Transverse colon (tissue), 4 donors: Measurements from ENCODE around the gene MAPK12. TPM values are rescaled to one million over a fixed set of nuclear protein-coding genes. Genes with fewer than 3 reads are reported as not detected.

ENCODE experiments used
- DNase-seq: peaks from one replicate; pipeline ENCODE4 v3.0.0-alpha.2; 2019
- H3K27ac ChIP-seq, 4 donors: fragments of 200-600 bp; sonication (generic); 2 replicates each; pipeline ENCODE4 v1.5.1; 2016 to 2018; ENCODE audit warnings: inconsistent platforms in 4 of 4
- H3K27me3 ChIP-seq: fragments of 200-600 bp; sonication (generic); 2 replicates; pipeline ENCODE4 v1.5.1; 2017; ENCODE audit warnings: inconsistent platforms
- H3K36me3 ChIP-seq, 4 donors: fragments of 200-600 bp; sonication (generic); 2 replicates each; pipeline ENCODE4 v1.5.1; 2017 to 2019; ENCODE audit warnings: inconsistent platforms in 4 of 4
- H3K4me1 ChIP-seq, 4 donors: fragments of 200-600 bp; sonication (generic); 2 replicates each; pipeline ENCODE4 v1.5.1; 2017 to 2020; ENCODE audit warnings: inconsistent platforms in 4 of 4
- H3K4me3 ChIP-seq, 4 donors: fragments of 200-600 bp; sonication (generic); 1 replicate in 1 of 4; 2 replicates in 3 of 4; pipeline versions ENCODE4 v1.5.1 to v1.6.1; 2017 to 2019; ENCODE audit warnings: inconsistent platforms in 4 of 4
- H3K9me3 ChIP-seq, 2 donors: fragments of 200-600 bp; sonication (generic); 2 replicates each; pipeline ENCODE4 v1.5.1; 2017 to 2019; ENCODE audit warnings: inconsistent platforms in 2 of 2
- EP300 ChIP-seq: sonication (generic); formaldehyde crosslinking; IDR thresholded peaks from one replicate; pipeline ENCODE4 v1.6.1; 2017; ENCODE audit warnings: antibody characterized with exemption, low read depth
- POLR2A ChIP-seq: fragments of 450-650 bp; IDR thresholded peaks from one replicate; pipeline ENCODE4 v1.6.1; 2016; ENCODE audit warnings: antibody characterized with exemption, mild to moderate bottlenecking, moderate library complexity
- POLR2AphosphoS5 ChIP-seq, 3 donors: sonication (generic); formaldehyde crosslinking; IDR thresholded peaks; one replicate each; pipeline ENCODE4 v1.6.1; 2016; ENCODE audit warnings: antibody characterized with exemption in 3 of 3
- WGBS, 2 donors: methylation state at CpG; one replicate each; pipeline ENCODE4 v1.1.5; 2018; ENCODE audit warnings: low coverage in 1 of 2; 5-methylcytosine and 5-hydroxymethylcytosine counted together
- in situ Hi-C, 4 donors: fragments of 200-750 bp; cut with MboI; loops; one replicate each; pipeline versions ENCODE4 v1.15.0 to v1.15.1; 2017; ENCODE audit warnings: low sequenced_read_pairs in 3 of 4, low pct_ligation_motif_present in 1 of 4, low pct_unique_long_range_greater_than_20kb in 1 of 4
- intact Hi-C: fragments of 100-400 bp; cut with DNase I; formaldehyde crosslinking; loops from one replicate; pipeline ENCODE4 v1.15.1; 2023; ENCODE audit warnings: low total_unique reads
- total RNA-seq, 4 donors: library from RNA; depleted of rRNA; stranded (reverse); fragments of >200 nt; gene quantifications; one replicate each; pipeline ENCODE4 v1.1.0, GENCODE V29; 2016
- TF ChIP-seq, protein P1 (sequence below), 5 experiments: fragments of 200-600 bp in 3 of 5; fragments of 450-650 bp in 2 of 5; sonication (generic) in 3 of 5; IDR thresholded peaks; 1 replicate in 2 of 5; 2 replicates in 3 of 5; pipeline ENCODE4 v1.5.1; 2016 to 2017; ENCODE audit warnings: antibody characterized with exemption in 5 of 5, inconsistent platforms in 3 of 5, mild to moderate bottlenecking in 2 of 5, moderate library complexity in 1 of 5

The MAPK12 gene
- total RNA-seq, 4 donors from 2014 or later, result 1.1 to 9.4 (median 3.3) TPM

- 92% methylated on average over 36 of the region's 36 CpGs; no CpG with 5 or more reads in 1 of the 2 donors for WGBS, 2 donors
- TF ChIP-seq EP300 (no peak), POLR2AphosphoS5 (IDR thresholded peaks at IDR 0.05) (no peak), POLR2A (no peak)
- TF ChIP-seq, protein P1, sequence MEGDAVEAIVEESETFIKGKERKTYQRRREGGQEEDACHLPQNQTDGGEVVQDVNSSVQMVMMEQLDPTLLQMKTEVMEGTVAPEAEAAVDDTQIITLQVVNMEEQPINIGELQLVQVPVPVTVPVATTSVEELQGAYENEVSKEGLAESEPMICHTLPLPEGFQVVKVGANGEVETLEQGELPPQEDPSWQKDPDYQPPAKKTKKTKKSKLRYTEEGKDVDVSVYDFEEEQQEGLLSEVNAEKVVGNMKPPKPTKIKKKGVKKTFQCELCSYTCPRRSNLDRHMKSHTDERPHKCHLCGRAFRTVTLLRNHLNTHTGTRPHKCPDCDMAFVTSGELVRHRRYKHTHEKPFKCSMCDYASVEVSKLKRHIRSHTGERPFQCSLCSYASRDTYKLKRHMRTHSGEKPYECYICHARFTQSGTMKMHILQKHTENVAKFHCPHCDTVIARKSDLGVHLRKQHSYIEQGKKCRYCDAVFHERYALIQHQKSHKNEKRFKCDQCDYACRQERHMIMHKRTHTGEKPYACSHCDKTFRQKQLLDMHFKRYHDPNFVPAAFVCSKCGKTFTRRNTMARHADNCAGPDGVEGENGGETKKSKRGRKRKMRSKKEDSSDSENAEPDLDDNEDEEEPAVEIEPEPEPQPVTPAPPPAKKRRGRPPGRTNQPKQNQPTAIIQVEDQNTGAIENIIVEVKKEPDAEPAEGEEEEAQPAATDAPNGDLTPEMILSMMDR (IDR thresholded peaks at IDR 0.05), result no peak
- DNase-seq, result no peak
- Histone ChIP-seq H3K36me3 (peaks cover 0 to 55% (median 24%) of the 10 kb centered on the region in 4 donors), H3K4me3 (no peak overlapping the region), H3K27ac (no peak overlapping the region), H3K4me1 (no peaks in the 10 kb centered on the region), H3K9me3 (no peaks in the 10 kb centered on the region), H3K27me3 (no peaks in the 10 kb centered on the region)
- intact Hi-C loops (no loop called here), in situ Hi-C loops (no loop called here)
These were observed 19.9 kb upstream of the MAPK12 start for GRCh38 chr22:50281384-50281760.

DNA sequence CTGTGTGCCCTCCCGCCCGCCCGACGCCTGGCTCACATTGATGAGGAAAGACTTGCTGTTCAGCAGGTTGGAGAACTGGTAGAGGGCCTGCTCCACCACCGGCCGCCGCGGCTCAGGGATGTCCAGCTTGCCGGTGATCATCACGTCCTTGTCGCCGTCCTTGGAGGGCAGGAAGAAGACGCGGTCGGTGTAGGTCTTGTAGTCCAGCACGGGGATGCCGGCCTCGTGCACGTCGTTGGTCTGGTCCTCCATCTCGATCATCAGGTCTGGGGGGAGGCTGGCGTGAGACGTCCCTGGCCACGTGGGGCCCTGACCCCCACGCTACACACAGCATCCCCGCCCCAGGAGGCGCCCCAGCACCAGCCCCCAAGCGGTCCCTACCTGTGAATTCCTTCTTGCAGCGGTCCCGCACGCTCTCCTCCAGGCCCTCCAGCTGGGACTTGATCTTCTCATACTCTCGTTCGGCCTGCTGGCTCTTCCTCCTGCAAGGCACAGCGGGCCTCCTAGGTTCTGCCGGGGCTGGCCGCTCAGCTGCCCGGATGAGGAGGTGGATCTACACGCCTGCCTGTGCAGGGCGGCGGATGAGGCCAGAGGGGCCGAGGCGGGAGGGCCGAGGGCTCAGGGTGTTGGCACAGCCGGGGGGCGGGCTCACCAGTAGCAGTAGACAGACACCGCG lies 19.4 kb upstream of the MAPK12 start:
- Histone ChIP-seq H3K27me3 (no peaks in the 10 kb centered on the region), H3K9me3 (no peaks in the 10 kb centered on the region), H3K4me1 (no peaks in the 10 kb centered on the region), H3K27ac (no peak overlapping the region), H3K4me3 (no peak overlapping the region), H3K36me3 (peaks cover 0 to 51% (median 21%) of the 10 kb centered on the region in 4 donors)
- no peak for DNase-seq
- TF ChIP-seq EP300, result no peak
- TF ChIP-seq, protein P1 (IDR thresholded peaks at IDR 0.05), result no peak
- no peak for TF ChIP-seq POLR2AphosphoS5 (IDR thresholded peaks at IDR 0.05)
- no peak for TF ChIP-seq POLR2A
- intact Hi-C loops (no loop called here), in situ Hi-C loops (no loop called here)
- WGBS, 2 donors, result 94% methylated on average over 47 of the region's 47 CpGs; no CpG with 5 or more reads in 1 of the 2 donors

- H3K36me3 ChIP-seq, result peaks cover 0 to 52% (median 21%) of the 10 kb centered on the region in 4 donors
- intact Hi-C loops (no loop called here), in situ Hi-C loops (no loop called here)
- H3K4me3 ChIP-seq, result no peak overlapping the region
- H3K27me3 ChIP-seq, result no peaks in the 10 kb centered on the region
- 94% methylated on average over 28 of the region's 38 CpGs; no CpG with 5 or more reads in 1 of the 2 donors for WGBS, 2 donors
- no peak for DNase-seq
- H3K9me3 ChIP-seq, result no peaks in the 10 kb centered on the region
- TF ChIP-seq EP300 (no peak), POLR2AphosphoS5 (IDR thresholded peaks at IDR 0.05) (no peak), POLR2A (no peak)
- TF ChIP-seq, protein P1 (IDR thresholded peaks at IDR 0.05), result no peak
- no peak overlapping the region for H3K27ac ChIP-seq
- no peaks in the 10 kb centered on the region for H3K4me1 ChIP-seq
These were observed 18.7 kb upstream of the MAPK12 start for GRCh38 chr22:50280022-50280707.

DNA sequence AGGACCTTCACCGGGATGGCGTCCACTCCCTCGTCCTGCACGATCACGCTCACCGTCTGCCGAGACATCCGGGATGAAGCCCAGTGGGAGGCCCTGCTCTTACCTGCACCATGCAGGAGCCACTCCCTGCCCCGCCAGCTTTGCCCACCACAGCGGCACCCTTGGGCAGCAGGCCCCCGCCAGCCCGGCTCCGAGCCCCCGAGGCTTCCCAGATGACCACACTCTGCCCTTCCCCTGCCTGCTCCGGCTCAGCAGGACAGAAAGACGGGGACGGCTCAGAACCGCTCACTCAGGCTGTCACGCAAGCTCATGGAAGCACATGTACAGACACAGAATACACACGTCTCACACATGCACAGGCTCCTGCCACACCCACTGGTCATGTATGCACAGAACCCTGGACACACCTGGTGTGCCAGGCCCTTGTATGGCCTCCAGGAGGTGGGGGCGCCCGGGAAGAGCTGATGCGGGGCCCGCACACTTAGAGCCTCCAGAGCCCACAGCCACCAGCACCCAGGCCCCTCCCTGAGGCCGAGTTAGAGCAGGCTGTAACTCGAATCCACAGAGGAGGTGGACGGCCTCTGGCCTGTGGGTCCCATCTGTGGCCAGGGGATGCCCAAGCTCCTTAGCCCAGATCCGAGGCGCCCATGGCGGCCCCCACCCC lies 17.6 kb upstream of the MAPK12 start:
- 91% methylated on average over 26 of the region's 30 CpGs; no CpG with 5 or more reads in 1 of the 2 donors for WGBS, 2 donors
- H3K4me3 ChIP-seq, result no peak overlapping the region
- in situ Hi-C loops (loop anchor here in 2 of 4 donors (5.0 to 10.0 kb wide), 2 partner anchors 48 to 56 kb away; partner anchors contain the start of gene DENND6B (in 1 of the 2)), intact Hi-C loops (loop anchor here (5.0 kb wide), 1 partner anchor 48 kb away; the partner anchor contains the start of gene DENND6B)
- H3K27me3 ChIP-seq, result no peaks in the 10 kb centered on the region
- DNase-seq, result no peak
- H3K36me3 ChIP-seq, result peaks cover 0 to 52% (median 22%) of the 10 kb centered on the region in 4 donors
- no peak overlapping the region for H3K27ac ChIP-seq
- no peak for TF ChIP-seq POLR2A
- TF ChIP-seq POLR2AphosphoS5 (IDR thresholded peaks at IDR 0.05), result no peak
- H3K4me1 ChIP-seq, result no peaks in the 10 kb centered on the region
- no peaks in the 10 kb centered on the region for H3K9me3 ChIP-seq
